ENCODE results near the gene TUT1.

- TF ChIP-seq CTCF (IDR thresholded peaks at IDR 0.05) (no peak), POLR2AphosphoS5 (IDR thresholded peaks at IDR 0.05) (no peak), POLR2A (IDR thresholded peaks at IDR 0.05) (no peak), EP300 (IDR thresholded peaks at IDR 0.05) (no peak)
Observed at GRCh38 chr11:62610814-62611704, 19.7 kb upstream of the TUT1 start.
